GM18868 (cell line): Measurements from ENCODE around the gene CHRDL1.

Source experiments
- ATAC-seq: cut with Tn5 transposase; IDR thresholded peaks from one replicate; pipeline ENCODE4 v1.9.1; 2021; ENCODE audit warnings: mild to moderate bottlenecking, moderate library complexity; ENCODE audit not compliant: unreplicated experiment

CHRDL1 gene

DNA sequence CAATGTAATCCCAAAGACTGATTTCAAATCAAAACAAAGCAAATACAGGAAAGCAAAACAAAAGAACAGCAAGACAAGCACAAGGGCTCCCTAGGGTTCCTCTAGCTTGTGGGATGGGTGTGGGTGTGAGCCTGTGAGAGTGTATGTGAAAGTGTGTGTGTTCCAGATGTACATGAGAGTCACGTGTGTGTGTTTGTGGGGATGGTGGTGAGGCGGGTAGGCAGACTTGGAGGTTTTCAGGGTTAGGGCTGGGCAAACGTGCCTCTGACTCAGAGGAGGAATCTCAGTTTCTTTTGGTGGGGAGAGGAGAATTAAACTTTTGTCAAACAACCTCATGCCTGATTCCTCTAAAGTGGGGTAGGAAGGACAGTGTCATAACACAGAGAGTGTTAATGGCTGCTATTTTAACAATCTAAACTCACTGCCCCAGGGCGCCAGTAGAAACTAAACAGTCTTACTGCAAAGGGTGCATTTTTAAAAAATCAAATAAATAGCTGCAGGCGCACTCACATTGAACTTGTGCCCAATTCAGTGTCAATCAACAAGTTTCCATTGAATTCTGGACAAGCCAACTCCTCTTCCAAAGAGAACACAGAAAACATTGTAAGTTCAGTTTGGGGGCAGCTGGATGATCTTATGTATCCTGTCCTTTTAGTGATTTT is 51.8 kb downstream of the CHRDL1 start:
- peak; percentile 86 for ATAC-seq

DNA sequence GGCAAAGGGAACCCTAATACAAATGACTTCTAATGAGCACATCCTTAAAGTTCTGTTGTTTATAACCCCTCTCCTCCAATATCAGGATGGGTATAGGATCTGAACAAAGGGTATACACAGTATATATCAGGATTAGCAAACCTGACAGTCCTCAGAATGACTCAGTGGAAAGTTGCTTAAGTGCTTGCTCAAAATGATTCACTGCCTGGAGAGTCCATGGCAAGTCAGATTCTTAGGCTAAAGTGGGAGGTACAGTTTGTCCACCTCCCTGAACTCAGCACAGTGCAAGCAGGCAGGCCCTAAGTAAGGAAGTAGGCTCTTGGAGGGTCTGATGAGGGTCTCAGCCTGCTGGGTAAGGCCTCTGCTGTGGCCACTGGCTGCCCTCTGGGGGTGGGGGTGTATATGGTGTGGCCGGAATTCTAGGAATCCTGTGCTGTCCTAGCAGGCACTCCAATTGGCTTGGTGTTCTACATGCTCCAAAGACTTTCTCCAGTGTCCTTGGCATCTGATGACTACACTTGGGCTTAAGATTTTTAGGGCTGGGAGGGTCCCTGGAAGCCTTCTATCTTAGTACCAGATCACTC is 54.3 kb downstream of the CHRDL1 start:
- no peak for ATAC-seq

DNA sequence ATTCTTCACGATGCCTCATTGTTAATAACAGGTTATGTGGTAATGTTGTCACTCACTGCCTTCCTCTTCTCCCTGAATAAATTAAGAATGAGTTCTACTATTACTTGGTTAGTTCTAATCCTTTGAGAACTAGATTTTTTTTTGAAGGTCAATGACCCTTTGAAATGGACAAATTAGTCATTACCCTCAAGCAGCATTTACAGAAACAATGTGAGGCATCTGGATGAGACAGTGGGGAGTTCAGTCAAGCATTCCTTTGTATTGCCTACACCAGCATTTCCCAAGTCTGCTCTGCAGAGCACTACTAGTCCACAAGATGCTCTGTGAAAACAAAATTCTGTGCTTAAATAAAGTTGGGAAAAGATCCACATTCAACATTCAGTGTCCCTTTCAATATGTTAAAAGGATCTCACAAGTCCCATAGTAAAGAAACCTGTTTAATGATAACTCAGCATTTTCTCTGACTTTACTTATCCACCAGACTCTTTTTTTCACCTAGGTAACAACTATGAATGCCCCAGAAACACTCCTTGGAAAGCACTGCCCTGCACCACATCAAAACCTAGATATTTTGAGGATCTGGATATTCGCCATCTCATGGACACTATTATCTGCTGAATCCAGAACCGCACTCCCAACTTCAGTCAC is 60.6 kb downstream of the CHRDL1 start:
- ATAC-seq, result no peak

DNA sequence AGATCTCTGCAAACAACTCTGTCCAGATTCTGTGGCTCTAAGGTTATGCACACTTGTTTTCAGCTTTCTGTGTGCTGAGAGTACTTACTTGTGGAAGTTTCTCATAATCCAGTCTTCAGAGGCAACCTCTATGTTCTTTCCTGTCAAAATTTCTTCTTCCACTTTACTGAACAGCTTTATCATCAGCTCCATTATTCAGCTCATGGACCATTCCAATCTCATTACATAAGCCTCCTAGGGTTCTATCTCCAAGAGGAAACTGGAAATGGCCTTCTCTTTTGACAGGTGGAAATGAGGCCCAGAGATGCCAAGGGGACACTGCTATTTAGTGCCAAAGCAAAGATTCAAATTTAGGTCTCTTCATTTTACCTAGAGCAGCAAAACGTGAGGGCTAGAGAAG is 61.3 kb downstream of the CHRDL1 start:
- no peak for ATAC-seq

DNA sequence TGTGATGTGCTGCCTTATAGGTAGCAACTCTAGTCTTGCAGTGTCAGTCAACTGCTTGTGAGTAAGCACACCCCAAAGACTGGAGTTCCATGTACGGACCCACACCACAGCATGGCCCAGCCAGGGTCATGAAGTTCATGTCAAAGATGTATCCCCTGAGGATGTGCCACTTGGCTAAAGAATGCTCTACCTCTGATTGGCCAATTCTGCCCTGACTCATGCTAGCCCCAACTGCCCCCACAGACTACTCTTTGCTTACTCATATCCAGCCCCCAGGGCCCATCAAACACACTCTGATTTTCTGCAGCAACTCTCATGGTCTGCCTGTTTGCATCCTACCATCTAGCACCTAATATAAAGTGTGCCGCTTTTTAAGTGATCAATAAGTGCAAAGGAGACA is 62.5 kb downstream of the CHRDL1 start:
- ATAC-seq, result no peak

GRCh38 chrX:110732266-110732665 is 63.4 kb downstream of the CHRDL1 start:
- no peak for ATAC-seq

GRCh38 chrX:110723844-110724243 is 71.8 kb downstream of the CHRDL1 start:
- ATAC-seq, result no peak

- no peak for ATAC-seq
Observed at GRCh38 chrX:110722135-110722534, 73.5 kb downstream of the CHRDL1 start.

- ATAC-seq, result no peak
Observed at GRCh38 chrX:110713666-110714065, 82.0 kb downstream of the CHRDL1 start.

DNA sequence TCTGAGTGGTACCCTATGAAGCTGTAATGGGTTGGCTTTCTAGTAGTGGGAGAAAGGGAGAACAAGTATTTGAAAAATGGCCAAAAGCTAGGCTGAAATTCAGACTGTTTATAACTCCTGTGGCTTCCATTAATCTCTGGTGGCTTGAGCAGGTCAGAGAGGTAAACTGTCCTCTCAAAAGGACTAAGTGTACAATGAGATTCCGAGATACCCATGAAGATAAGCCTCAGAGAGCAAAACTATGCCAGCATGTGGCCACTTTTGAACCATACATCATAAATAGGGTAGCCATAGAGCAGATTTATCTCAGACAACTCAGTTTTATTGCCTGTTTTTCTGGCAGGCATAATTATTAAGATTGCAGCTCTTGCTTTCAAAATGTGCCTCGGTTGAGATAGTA is 89.2 kb downstream of the CHRDL1 start:
- ATAC-seq, result no peak

DNA sequence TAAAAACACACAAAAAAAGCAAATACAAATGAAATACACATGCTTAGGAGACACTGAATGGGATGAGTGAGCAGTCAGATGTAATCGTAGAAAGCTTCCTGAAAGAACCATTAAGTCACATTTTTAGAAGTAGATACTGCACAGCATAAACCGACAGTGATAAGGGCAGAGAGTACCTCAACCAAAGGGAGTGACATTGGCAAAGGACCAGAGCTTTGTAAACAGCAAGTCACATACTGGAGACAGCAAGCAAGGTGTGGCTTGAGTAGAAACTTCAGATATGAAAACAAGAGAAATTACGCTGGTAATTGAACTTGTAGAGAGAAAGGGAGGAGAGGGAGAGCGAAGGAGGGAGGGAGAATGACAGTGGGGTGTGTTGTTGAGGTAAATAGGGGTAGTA is 92.0 kb downstream of the CHRDL1 start:
- no peak for ATAC-seq

- peak; percentile 33 for ATAC-seq
Observed at GRCh38 chrX:110699109-110699508, 96.5 kb downstream of the CHRDL1 start.

- peak; percentile 73 for ATAC-seq
Observed at GRCh38 chrX:110698696-110699095, 96.9 kb downstream of the CHRDL1 start.

DNA sequence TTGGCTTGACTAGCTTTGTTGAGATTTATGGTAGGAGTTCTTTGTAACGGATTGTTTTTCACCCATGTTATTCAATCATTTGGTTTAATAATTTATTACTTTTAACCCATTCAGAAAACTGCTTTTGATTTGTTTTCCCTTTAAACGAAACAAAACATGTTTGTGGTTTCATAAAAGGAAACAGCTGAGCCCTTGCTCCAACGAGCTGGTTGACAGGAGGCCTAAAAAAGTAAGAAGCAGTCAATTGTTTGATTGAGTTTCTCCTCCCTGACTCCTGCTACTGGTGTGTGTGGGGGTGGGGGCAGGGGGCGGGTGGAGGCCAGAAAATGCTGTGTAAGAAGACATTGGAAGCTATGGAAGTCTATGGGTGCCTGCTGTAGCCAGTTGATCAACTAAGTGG is 102.8 kb downstream of the CHRDL1 start:
- ATAC-seq, result no peak

DNA sequence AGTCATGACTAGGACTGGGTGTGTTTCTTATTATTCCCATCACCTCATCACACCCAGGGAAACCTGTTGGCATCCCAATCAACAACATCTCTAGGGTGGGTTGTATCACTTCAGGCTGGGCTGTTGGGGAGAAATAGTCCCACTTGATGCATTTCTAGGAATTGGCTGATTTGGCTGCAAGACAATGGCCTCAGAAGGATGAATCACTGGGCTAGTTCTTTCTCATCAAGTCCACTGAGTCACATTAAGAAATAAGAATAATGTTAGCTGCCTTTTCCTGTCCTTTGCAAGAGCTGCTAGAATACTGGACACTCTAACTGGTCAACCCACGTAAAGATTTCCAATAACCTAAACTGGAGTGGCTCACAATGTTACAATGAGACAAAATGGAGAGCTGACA is 104.2 kb downstream of the CHRDL1 start:
- ATAC-seq, result no peak

GRCh38 chrX:110684653-110685052 is 111.0 kb downstream of the CHRDL1 start:
- ATAC-seq, result no peak

DNA sequence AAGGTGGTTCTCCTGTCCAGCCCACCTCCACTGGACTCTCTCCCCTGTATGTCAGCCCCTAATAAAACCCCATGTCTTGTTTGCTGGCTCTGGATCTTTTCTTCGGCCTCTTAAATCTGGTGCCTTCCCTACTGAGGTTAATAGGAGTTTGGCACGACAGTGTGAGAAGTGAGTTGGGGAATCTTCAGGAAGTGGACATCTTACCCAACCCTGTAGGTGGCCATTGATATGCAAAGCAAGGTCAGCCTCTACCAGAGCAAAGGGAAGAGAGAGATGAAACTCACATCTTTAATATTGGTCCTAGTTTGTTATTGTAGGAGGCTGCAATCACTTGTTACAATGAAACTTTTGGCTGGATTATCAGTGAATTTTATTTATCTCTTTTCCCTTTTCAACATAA is 111.7 kb downstream of the CHRDL1 start:
- ATAC-seq, result no peak

DNA sequence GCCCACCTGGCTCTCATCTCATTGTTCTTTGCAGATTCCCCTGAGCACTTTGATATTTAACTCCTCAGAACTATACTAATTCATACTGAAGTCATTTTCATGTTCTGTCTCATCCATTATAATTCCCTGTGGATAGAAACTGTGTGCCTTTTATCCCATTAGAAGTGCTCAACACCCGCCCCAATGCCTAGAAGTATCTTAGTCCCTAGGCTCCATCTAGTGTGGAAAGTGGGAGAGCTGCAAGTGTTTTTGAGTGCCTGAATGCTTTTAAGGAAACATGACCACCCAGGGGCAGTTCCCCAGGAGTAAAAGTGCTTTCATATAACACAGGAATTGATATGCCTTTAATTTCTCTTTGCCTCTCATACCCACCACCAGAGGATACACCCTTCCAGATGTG is 117.0 kb downstream of the CHRDL1 start:
- ATAC-seq, result no peak

DNA sequence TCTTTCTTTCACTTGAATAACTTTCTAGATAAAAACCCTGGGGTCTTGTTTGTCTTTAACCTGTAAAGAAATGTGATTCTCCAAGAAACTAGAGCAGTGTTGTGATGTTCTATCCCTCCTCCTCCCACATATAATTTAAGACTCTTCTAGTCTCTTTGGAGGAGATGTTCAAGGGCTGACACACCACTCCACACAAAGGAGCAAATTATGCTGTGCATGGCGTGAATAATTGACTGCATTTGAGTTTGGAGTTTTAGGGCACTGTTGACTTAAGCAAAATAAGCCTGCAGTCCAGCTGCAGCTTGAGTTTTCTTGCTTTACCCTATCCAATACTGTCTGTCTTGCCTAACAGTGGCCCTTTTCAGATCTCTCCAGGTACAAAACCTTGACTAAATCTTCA is 119.7 kb downstream of the CHRDL1 start:
- ATAC-seq, result no peak

DNA sequence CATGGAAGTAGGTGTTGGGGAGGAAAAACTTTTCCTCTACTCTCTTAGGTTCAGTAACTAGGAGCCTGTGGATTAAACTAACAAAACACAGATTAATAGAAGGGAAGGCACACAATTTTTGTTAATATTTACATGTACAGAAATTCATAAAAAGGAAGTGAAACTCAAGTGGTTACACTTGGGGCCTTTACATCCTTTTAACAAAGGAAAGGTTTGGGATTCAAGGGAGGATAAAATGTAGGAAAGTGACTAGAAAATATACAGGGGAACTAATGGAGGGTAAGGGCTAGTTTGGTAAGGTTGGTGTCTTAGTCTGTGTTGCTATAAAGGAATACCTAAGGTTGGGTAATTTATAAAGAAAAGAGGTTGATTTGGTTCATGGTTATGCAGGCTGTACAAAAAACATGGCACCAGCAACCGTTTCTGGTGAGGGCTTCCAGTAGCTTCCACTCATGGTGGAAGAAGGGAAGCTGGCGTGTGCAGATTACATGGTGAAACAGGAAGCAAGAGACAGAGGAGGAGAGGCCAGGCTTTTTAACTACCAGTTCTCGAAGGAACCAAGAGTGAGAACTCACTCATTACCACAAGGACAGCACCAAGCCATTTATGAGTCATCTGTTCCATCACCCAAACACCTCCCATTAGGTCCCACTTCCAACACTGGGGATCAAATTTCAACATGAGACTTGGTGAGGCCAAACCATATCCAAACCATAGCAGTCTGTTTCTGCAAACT is 124.4 kb downstream of the CHRDL1 start:
- peak; percentile 97 for ATAC-seq

- no peak for ATAC-seq
Observed at GRCh38 chrX:110669572-110669971, 126.0 kb downstream of the CHRDL1 start.

- no peak for ATAC-seq
Observed at GRCh38 chrX:110667706-110668105, 127.9 kb downstream of the CHRDL1 start.
